Erythroblast (primary cell): Measurements from ENCODE around the gene SKI.

Experiments used
- DNase-seq, 2 experiments: peaks; one replicate each; lab custom pipeline; 2025; lab: John Stamatoyannopoulos, UW
- GATA1 ChIP-seq: IDR thresholded peaks from 2 replicates; pipeline ENCODE4 v1.6.1; 2011; ENCODE audit warnings: low read depth, mild to moderate bottlenecking, control low read depth, low read length, moderate library complexity
- POLR2A ChIP-seq: IDR thresholded peaks from 2 replicates; pipeline ENCODE4 v1.6.1; 2011; ENCODE audit warnings: mild to moderate bottlenecking, low read length

The SKI gene

DNA sequence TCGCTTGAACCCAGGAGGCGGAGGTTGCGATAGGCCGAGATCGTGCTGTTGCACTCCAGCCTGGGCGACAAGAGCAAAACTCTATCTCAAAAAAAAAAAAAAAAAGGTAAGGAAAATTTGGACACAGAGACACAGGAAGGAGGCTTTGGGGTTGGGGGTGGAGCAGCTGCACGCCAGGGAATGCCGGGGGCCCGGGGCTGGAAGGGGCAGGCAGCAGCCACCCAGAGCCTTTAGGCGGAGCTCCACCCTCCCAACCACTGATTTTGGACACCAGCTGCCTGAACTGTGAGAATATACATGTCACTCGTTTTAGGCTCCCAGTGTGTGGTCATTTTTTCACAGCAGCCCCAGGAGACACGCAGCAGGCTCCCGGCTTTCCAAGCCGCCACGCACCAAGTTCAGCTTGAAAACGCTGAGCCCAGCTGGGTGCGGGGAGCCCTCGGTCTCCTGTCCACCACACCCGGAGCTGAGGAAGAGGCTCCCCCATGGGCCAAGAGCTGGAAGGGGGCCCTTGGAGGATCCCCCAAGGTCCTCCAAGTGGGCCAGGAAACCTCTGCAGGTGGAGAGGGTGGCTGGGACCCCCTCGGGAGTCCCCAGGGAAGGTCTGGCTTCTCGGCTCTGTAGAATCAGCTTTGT, 27.7 kb upstream of the SKI start:
- DNase-seq: no peak
- no peak for TF ChIP-seq POLR2A

DNA sequence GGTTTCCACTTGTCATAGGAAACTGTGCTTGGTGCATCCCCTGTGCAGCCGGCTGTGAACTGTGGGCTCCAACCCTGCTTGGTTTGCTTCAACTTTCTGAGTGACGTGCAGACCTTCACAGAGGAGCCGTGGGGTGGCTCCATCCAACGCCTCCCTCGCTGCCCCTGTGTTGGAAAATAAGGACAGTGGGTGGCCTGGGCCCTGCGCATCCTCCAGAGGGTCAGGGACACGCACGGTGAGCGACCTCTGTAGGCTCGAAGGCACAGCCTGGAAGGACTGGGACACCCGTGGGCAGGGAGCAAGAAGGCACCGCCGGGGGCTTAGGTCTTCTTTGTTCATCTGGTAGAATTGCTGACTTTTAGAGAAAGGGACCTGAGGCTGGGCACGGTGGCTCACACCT, 27.1 kb upstream of the SKI start:
- TF ChIP-seq GATA1 (no peak), POLR2A (no peak)
- no peak for DNase-seq

DNA sequence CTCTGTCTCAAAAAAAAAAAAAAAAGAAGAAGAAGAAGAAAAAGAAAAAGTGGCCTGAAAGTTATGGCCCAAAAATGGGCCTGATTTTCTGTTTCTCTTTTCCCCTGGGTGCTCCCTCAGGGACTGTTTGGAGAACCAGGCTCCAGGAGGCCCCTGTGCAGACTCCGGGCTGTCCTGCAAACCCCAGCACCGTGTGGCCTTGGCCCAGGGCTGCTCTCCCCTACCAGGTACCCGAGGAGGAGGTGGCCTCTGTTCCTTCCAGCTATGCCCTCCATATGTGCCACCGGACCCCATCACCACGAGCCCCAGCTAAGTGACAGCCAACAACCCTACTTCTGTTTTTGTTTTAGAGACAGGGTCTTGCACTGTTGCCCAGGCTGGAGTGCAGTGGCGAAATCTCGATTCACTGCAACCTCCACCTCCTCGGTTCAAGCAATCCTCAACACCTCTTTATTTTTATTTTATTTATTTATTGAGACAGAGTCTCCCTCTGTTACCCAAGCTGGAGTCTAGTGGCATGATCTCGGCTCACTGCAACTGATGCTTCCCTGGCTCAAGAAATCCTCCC, 26.0 kb upstream of the SKI start:
- TF ChIP-seq POLR2A: no peak
- TF ChIP-seq GATA1: no peak
- DNase-seq: no peak

DNA sequence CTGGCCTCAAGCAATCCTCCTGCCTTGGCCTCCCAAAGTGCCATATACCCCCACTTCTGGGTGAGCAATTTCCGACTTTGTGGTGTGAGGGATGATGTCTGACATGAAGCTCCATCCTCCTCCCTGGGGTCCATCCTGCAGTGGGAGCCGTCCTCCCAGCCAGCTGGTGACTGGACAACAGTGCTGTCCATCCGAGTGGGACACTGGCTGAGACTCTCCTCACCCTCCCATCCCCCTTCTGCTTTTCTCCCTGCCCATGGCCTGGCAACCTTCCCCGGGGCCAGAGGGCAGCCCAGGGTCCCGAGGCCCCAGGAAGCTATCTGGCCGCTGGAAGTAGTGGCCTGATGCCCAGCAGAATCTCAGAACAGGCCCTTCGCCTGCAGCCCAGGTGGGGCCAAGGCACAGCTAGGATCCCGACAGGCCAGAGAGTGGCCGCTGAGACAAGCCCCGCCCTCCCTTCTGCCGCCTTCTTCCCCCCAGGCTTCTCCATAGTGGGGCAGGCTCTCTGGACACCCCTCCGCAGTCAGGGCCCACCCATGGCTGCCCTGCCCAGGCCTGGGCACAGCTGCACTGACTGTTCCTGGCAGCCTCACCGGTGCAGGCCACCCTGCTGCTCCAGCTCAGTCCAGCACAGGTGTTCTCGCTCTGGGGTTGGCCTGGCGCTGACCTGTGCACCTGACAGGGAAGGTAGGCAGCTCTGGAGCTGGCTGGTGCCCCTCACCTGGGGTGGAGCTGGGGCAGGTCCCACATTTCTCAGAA, 25.1 kb upstream of the SKI start:
- no peak for TF ChIP-seq GATA1
- no peak for TF ChIP-seq POLR2A
- DNase-seq: no peak

DNA sequence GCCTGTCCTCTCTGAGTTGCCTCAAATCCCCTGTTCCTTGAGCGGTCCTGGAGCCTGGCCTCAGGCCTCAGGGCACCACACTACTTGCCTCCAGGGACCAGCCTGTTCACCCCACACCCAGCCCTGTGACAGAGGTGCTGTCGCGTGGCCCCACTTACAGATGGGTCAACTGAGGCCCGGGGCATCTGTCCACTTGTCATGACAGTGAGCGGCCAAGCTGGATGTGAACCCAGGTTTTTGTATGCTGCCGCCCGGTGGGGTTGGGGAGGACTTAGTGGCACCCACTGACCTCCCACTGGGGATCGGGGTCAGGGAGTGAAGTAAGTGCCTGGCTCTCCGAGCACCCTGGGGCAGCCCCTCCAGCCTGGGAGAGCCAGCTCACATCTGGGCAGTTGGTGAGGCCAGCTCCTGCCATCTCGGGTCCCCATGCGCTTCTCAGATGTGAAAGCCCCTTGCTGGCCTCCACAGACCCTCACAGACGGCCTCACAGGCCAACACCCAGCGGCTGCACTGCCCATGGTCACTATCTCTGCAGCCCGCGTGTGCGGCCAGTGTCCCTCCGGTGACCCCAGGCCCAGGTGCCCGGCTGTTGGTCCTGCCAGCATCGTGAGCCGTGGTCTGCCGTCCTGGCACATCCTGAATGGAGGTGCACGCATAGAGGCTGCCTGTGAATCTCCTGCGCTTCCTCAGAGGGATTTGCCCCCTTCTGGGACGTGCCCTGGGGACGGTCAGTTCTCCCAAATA, 24.3 kb upstream of the SKI start:
- DNase-seq: peak in 1 of 2 experiments; percentile 22
- no peak for TF ChIP-seq GATA1
- no peak for TF ChIP-seq POLR2A

DNA sequence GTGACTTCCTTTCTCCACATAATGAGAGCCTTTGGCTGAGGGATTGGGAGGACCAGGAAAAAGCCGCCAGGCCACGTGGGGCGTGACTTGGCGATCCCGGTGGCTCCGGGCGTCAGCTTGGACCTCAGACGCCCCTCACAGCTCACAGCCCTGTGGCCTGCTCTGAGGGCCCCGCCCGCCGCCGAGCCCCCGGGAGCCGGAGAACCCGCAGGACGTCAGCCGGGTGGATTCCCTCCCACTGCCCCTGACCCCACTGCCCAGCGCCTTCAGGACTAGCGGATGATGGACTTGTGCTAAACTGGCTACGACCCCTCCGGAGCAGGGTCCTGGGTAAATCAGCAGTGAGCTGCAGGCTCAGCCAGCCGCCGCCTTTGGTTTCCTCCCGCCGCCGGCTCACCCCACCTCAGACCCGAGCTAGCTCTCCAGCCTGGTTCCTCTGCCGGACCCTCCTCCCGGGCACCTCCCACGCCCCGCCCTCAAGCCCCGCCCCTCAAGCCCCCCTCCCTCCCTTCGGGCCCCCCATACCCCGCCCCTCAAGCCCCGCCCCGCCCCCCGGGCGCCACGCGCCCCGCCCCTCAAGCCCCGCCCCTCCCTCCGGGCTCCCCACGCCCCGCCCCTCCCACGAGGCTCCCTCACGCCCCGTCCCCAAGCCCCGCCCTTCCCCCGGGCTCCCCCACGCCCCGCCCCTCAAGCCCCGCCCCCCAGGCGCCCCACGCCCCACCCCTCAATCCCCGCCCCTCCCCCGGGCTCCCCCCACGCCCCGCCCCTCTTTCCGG, 23.5 kb upstream of the SKI start:
- DNase-seq: peak in 1 of 2 experiments; percentile 88
- TF ChIP-seq GATA1 (no peak), POLR2A (no peak)

DNA sequence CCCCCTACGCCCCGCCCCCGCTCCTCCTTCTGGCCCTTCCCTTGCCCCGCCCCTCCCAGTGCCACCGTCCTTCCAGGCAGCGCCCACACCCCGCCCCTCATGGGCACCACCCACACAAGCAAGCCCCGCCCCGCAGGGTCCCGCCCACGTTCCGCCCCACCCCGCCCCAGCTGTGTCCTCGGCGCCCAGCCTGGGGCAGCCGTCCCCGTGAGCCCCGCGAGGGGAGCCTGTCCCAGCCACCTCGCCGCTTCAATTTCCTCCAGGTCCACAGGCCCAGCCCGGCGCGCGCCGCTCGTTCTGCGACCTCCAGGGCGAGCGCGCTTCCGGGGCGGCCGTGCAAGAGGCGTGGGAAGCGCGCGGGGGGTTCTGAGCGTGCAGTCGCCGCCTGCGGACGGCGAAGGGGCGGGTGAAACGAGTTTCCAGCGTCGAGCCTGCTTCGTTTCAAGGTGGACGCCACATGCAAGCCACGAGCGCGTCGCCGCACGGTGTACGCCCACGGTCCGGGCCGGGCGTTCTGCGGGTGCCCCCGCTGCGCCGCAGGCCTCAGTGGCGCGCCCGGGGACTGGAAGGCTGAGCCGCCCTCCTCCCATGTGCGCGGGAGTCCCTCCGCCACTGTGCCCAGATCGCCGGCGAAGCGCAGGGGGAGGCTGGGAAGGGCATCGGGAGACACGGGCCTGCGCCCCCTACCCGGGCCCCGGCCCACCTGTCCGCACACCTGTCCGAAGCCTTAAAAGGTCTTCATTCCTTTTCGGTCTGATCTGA, 22.7 kb upstream of the SKI start:
- no peak for TF ChIP-seq GATA1
- peak; percentile 18 for TF ChIP-seq POLR2A
- DNase-seq: peak; percentile 93 to 95

DNA sequence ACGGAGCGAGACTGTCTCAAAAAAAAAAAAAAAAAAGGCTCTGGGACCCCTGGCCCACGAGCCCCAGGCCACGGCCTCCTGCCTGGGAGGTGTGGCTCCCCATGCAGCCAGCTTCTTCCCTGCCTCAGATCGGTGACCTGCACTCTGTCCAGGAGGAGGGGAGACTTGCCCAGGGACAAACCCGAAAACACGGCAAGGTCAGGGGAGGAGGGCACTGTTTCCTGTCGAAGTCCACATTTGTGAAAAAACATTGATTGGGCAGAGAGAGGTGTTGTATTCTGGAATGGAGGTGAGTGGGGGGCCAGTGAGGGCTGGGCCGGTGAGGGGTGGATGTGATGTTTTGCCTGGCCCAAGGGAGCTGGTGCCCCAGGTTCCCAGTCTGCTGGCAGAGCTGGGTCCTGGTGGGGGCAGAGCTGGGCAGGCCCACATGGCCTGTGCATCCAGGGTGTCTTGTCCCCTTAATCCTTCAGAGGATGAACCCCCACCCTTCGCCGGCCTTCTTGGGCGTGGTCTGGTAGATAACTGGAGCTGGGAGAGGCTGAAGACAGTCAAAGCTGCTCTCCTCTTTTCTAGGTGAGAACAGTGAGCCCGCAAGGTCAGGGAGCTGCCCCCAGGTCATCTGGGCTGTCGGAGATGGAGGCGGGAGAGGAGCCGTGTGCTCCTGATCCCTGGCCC, 21.2 kb upstream of the SKI start:
- peak; percentile 60 to 67 for DNase-seq
- no peak for TF ChIP-seq POLR2A
- TF ChIP-seq GATA1: no peak

DNA sequence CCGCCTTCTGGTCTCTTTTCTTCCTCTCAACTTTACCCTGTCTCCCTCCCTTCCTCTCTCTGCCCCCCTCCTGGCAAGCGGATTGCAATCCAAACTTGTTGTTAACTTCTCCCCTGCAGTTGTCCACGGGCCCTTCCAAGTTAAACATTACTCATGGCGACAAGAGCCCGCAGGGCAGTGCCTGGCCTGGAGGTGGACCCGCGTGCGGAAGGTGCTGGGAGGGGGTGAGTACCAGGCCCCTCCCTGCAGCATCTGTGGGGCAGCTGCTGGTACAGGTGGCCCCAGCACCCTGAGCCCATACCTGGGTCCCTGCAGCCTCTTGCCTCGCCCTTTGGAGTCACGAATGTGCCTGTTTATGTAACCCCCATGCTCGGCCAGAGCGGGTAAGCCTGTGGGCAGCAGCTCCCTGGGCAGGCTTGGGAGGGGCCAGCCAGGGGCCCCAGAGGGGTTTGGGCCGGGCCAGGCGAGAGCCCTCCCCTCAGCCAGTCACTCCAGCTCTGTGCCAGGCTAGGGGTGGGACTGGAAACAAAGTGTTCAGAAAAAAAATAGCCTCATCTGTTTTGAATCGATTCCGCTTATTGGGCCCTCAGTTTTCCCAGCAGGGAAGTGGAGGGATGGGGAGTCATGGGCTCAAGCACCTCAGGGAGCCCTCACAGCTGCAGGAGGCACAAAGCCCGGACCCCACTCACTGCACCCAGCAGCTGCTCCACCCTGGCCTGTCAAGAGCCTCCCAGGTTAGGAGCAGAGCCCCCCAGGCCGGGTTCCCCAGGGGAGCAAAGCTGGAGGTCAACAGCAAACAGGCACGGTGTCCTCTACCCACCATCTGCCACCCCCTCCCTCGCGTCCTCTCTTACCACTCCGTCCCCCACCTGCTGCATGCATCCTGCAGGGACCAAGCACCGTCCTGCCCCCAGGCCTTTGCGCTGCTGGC, 19.5 kb upstream of the SKI start:
- no peak for DNase-seq
- TF ChIP-seq GATA1 (no peak), POLR2A (no peak)

DNA sequence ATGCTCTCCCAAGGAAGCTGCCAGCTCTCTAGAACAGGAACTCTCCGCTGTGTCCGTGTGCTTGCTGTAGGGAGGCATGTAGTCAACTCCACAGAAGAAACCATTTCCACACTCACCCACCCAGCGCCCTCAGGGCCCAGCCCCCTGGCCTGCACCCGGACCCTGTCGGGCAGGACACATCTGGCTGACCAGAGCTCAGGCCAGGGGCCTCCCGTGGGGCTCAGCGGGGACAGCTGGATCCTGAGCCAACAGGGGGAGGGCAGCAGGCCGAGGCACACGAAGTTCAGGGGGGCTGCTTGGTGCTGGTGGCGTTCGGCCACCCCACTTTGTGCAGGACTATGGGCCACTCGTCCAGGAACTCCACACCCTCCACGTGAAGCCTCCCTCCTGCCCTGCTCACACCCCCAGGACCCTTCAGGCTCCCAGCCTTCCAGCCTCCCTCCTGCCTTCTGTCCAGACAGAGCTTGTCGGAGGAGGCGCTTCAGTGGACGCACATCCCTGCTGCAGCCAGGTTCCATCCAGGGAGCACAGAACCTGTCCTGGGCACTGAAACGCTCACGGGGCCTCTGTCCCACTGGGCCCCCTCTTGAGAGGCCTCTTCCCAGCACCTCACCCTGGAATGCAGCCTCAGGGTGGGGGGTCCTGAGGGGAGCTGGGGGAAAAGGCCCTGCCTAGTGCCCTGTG, 18.6 kb upstream of the SKI start:
- TF ChIP-seq GATA1 (no peak), POLR2A (no peak)
- DNase-seq: no peak

DNA sequence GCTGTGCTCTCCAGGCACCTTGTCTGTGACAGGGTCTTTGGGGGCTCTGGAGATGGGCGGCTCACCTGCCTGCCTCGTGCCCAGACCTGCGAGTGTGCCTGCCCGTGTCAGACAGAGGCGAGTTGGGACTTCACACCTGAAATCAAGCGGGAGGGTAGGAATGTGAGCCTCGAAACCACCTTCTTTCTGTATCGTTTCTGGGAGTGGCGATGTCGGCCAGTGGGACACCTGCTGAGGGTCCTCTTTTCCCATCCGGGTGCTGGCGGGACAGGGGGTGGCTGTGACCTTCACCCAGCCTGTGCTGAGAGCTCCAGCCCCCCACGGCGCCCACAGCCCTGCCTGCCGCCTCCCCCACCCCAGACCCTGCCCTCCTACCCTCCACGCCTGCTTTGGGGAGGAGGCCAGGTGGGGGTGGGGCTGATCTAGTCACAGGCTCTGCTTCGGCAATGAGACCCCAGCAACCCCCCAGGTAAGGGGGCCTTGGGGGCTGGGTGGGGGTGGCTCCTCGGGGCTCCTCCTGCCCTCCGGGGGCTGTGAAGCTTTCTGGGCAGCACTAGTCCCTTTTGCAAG, 17.9 kb upstream of the SKI start:
- no peak for DNase-seq
- TF ChIP-seq POLR2A (no peak), GATA1 (no peak)
